HL-60 (cell line): ENCODE data around the gene RDH16.

ENCODE experiments used
- DNase-seq, 2 experiments: peaks; one replicate each; pipeline ENCODE4 v3.0.0-alpha.2; 2010 to 2020; ENCODE audit warnings: low read depth in 1 of 2, low spot score in 1 of 2
- H3K27ac ChIP-seq: fragments of 250-450 bp; sonication (Bioruptor Pico); replicated peaks from 2 replicates; pipeline ENCODE4 v1.5.1; 2020; ENCODE audit warnings: mild to moderate bottlenecking, moderate library complexity
- H3K27me3 ChIP-seq: fragments of 250-450 bp; sonication (Bioruptor Pico); 2 replicates; pipeline ENCODE4 v1.5.1; 2021; ENCODE audit warnings: mild to moderate bottlenecking, moderate library complexity; ENCODE audit not compliant: insufficient read depth, poor library complexity, severe bottlenecking
- H3K4me3 ChIP-seq: replicated peaks from 2 replicates; pipeline ENCODE4 v1.5.1; 2011; ENCODE audit warnings: mild to moderate bottlenecking, control low read depth, low read length; ENCODE audit not compliant: insufficient read depth
- CTCF ChIP-seq: IDR thresholded peaks from one replicate; pipeline ENCODE4 v1.5.1; 2011; ENCODE audit warnings: low read length, control low read depth, inconsistent platforms; ENCODE audit not compliant: insufficient read depth
- GABPA ChIP-seq: IDR thresholded peaks from 2 replicates; pipeline ENCODE4 v1.6.1; 2012; ENCODE audit warnings: low read depth
- POLR2AphosphoS5 ChIP-seq: IDR thresholded peaks from 2 replicates; pipeline ENCODE4 v1.6.1; 2012; ENCODE audit warnings: low read depth
- REST ChIP-seq: IDR thresholded peaks from 2 replicates; pipeline ENCODE4 v1.6.1; 2012; ENCODE audit warnings: low read depth; ENCODE audit not compliant: insufficient replicate concordance
- SPI1 ChIP-seq: IDR thresholded peaks from 2 replicates; pipeline ENCODE4 v1.6.1; 2012; ENCODE audit warnings: low read depth, mild to moderate bottlenecking, borderline replicate concordance

Gene RDH16

GRCh38 chr12:56948881-56949280, 8.5 kb downstream of the RDH16 start:
- no peak overlapping the region for H3K4me3 ChIP-seq
- no peak overlapping the region for H3K27ac ChIP-seq
- TF ChIP-seq REST = no peak
- H3K27me3 ChIP-seq = no peaks in the 10 kb centered on the region
- no peak for DNase-seq

GRCh38 chr12:56948457-56948777, 9.0 kb downstream of the RDH16 start:
- TF ChIP-seq CTCF (no peak), SPI1 (no peak), POLR2AphosphoS5 (no peak), GABPA (no peak), REST (no peak)

GRCh38 chr12:56947633-56948456, 9.6 kb downstream of the RDH16 start:
- Histone ChIP-seq H3K27me3 (no peaks in the 10 kb centered on the region), H3K4me3 (no peak overlapping the region), H3K27ac (no peak overlapping the region)
- DNase-seq = no peak
- TF ChIP-seq POLR2AphosphoS5 (no peak), SPI1 (no peak), GABPA (no peak), REST (no peak), CTCF (no peak)

More at GRCh38 chr12:56948457-56948777, 9.0 kb downstream of the RDH16 start:
- no peak for DNase-seq
- Histone ChIP-seq H3K27me3 (no peaks in the 10 kb centered on the region), H3K4me3 (no peak overlapping the region), H3K27ac (no peak overlapping the region)
